Neuronal stem cell (in vitro differentiated cells): ENCODE data around the gene SGF29.
"Not testable (repeated sequence)": the region's sequence is repeated elsewhere in the genome, so short reads cannot be mapped to it uniquely, and the experiment has no call there.

Experiments
- DNase-seq: peaks from one replicate; pipeline ENCODE4 v3.0.0-alpha.2; 2013; ENCODE audit warnings: low spot score
- H2AFZ ChIP-seq: one replicate; pipeline ENCODE4 v1.6.1; 2013; ENCODE audit warnings: mild to moderate bottlenecking, low read length, inconsistent platforms
- H2AK5ac ChIP-seq: 2 replicates; pipeline ENCODE4 v1.6.1; 2013; ENCODE audit warnings: low read depth, mild to moderate bottlenecking, inconsistent platforms, low read length, moderate library complexity, mixed read lengths
- H2BK120ac ChIP-seq: 2 replicates; pipeline ENCODE4 v1.6.1; 2013; ENCODE audit warnings: low read depth, mild to moderate bottlenecking, inconsistent platforms, low read length, moderate library complexity, mixed read lengths
- H2BK12ac ChIP-seq: one replicate; pipeline ENCODE4 v1.6.1; 2013; ENCODE audit warnings: low read length, inconsistent platforms
- H2BK15ac ChIP-seq: 2 replicates; pipeline ENCODE4 v1.6.1; 2013; ENCODE audit warnings: mild to moderate bottlenecking, low read length, inconsistent platforms, mixed read lengths
- H2BK5ac ChIP-seq: one replicate; pipeline ENCODE4 v1.6.1; 2013; ENCODE audit warnings: inconsistent platforms, mild to moderate bottlenecking, low read length, moderate library complexity
- H3K14ac ChIP-seq: one replicate; pipeline ENCODE4 v1.6.1; 2013; ENCODE audit warnings: low read length, inconsistent platforms
- H3K18ac ChIP-seq: 2 replicates; pipeline ENCODE4 v1.6.1; 2013; ENCODE audit warnings: low read length, inconsistent platforms
- H3K23ac ChIP-seq: 2 replicates; pipeline ENCODE4 v1.6.1; 2013; ENCODE audit warnings: low read depth, mild to moderate bottlenecking, mixed read lengths, low read length, inconsistent platforms; ENCODE audit not compliant: poor library complexity
- H3K27ac ChIP-seq: replicated peaks from 3 replicates; pipeline ENCODE4 v1.5.1; 2013; ENCODE audit warnings: low read length, inconsistent platforms
- H3K27me3 ChIP-seq, 3 experiments: 2 replicates each; pipeline ENCODE4 v1.6.1; 2013; ENCODE audit warnings: low read length in 3 of 3, mild to moderate bottlenecking in 2 of 3, inconsistent platforms in 1 of 3, low read depth in 1 of 3, mixed read lengths in 1 of 3, moderate library complexity in 1 of 3; ENCODE audit not compliant: control insufficient read depth in 3 of 3, insufficient read depth in 3 of 3
- H3K36me3 ChIP-seq, 2 donors: replicated peaks in 1 of 2; 2 replicates each; pipeline ENCODE4 v1.6.1; 2013; ENCODE audit warnings: low read length in 2 of 2; ENCODE audit not compliant: control insufficient read depth in 2 of 2, insufficient read depth in 2 of 2
- H3K4ac ChIP-seq: 2 replicates; pipeline ENCODE4 v1.6.1; 2013; ENCODE audit warnings: inconsistent platforms, mild to moderate bottlenecking, low read length, moderate library complexity
- H3K4me1 ChIP-seq, 2 donors: 1 replicate in 1 of 2; 2 replicates in 1 of 2; pipeline ENCODE4 v1.6.1; 2013; ENCODE audit warnings: low read length in 2 of 2, low read depth in 1 of 2; ENCODE audit not compliant: control insufficient read depth in 2 of 2, insufficient read depth in 1 of 2
- H3K4me2 ChIP-seq: one replicate; pipeline ENCODE4 v1.6.1; 2013; ENCODE audit warnings: mild to moderate bottlenecking, low read length, inconsistent platforms; ENCODE audit not compliant: insufficient read depth, poor library complexity, severe bottlenecking
- H3K4me3 ChIP-seq, 2 donors: 2 replicates each; pipeline ENCODE4 v1.5.1; 2013; ENCODE audit warnings: low read length in 2 of 2, mild to moderate bottlenecking in 2 of 2, inconsistent platforms in 1 of 2, moderate library complexity in 1 of 2
- H3K79me1 ChIP-seq: one replicate; pipeline ENCODE4 v1.6.1; 2013; ENCODE audit warnings: low read depth, mild to moderate bottlenecking, inconsistent platforms, low read length, moderate library complexity
- H3K9ac ChIP-seq: one replicate; pipeline ENCODE4 v1.6.1; 2013; ENCODE audit warnings: mild to moderate bottlenecking, low read depth, low read length, inconsistent platforms; ENCODE audit not compliant: poor library complexity
- H3K9me3 ChIP-seq, 2 donors: replicated peaks in 1 of 2; 2 replicates each; pipeline versions ENCODE3 to v1.6.1; 2013; ENCODE audit warnings: low read length in 2 of 2, mild to moderate bottlenecking in 2 of 2, inconsistent platforms in 1 of 2, low read depth in 1 of 2, mixed read lengths in 1 of 2, moderate library complexity in 1 of 2; ENCODE audit not compliant: control insufficient read depth in 2 of 2, insufficient read depth in 1 of 2
- H4K8ac ChIP-seq: one replicate; pipeline ENCODE4 v1.6.1; 2013; ENCODE audit warnings: low read depth, mild to moderate bottlenecking, inconsistent platforms, low read length, moderate library complexity
- H4K91ac ChIP-seq: one replicate; pipeline ENCODE4 v1.6.1; 2013; ENCODE audit warnings: low read length, low read depth, mild to moderate bottlenecking, inconsistent platforms; ENCODE audit not compliant: poor library complexity
- WGBS, 2 donors: extraction: QIAGEN DNeasy Blood & Tissue Kit; methylation state at CpG; one replicate each; pipeline ENCODE4 v1.1.7; 2013; ENCODE audit warnings: missing lambda C conversion rate in 2 of 2, mixed read lengths in 1 of 2; ENCODE audit not compliant: insufficient read length in 2 of 2, insufficient replicate concordance in 1 of 2; ENCODE audit errors: extremely low coverage in 2 of 2; 5-methylcytosine and 5-hydroxymethylcytosine counted together

The SGF29 gene

GRCh38 chr16:28566233-28566925 lies 12.7 kb downstream of the SGF29 start:
- DNase-seq, H3K9me3 ChIP-seq, H3K18ac ChIP-seq, H4K91ac ChIP-seq, H2AFZ ChIP-seq, H3K79me1 ChIP-seq, H3K4me2 ChIP-seq, H2BK15ac ChIP-seq, H3K27ac ChIP-seq, H2BK5ac ChIP-seq, H3K4me1 ChIP-seq, H2BK12ac ChIP-seq, H3K36me3 ChIP-seq, H3K9ac ChIP-seq, H3K23ac ChIP-seq, H2BK120ac ChIP-seq, H3K27me3 ChIP-seq, H3K14ac ChIP-seq, H4K8ac ChIP-seq, H3K4ac ChIP-seq, H2AK5ac ChIP-seq, H3K4me3 ChIP-seq: not testable (repeated sequence)
- WGBS, 2 donors: no CpG with 5 or more reads among the region's 4 CpGs

DNA sequence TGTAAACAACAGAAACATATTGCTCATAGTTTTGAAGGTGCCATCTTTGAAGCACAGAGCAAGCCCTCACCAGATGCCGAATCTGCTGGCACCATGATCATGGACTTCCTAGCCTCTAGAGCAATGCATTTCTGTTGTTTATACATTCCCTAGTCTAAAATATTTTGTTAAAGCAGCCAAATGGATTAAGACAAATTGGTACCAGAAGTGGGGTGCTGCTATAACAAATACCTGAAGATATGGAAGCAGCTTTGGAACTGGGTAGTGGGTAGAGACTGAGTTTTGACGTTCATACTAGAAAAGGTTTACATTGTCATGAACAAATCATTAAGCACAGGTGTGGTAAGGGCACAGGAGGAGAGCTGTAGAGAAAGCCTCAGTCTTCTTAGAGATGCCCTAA lies 13.6 kb downstream of the SGF29 start:
- Histone ChIP-seq H2AK5ac (no peak overlapping the region), H3K36me3 (peaks cover 0 to 4% of the 10 kb centered on the region in 2 donors), H3K4me1 (peaks cover 0 to 1% of the 10 kb centered on the region in 2 donors), H4K91ac (no peak overlapping the region), H3K4me2 (no peak overlapping the region), H3K27me3 (no peaks in the 10 kb centered on the region), H2BK15ac (no peak overlapping the region), H3K9ac (no peak overlapping the region), H3K14ac (no peak overlapping the region), H3K27ac (no peak overlapping the region), H2BK120ac (no peak overlapping the region), H3K18ac (no peak overlapping the region), H3K79me1 (peaks cover 10% of the 10 kb centered on the region), H2BK12ac (no peak overlapping the region), H3K4ac (no peak overlapping the region), H3K4me3 (no peak overlapping the region), H2AFZ (no peak overlapping the region), H4K8ac (no peak overlapping the region), H2BK5ac (no peak overlapping the region), H3K23ac (no peak overlapping the region), H3K9me3 (peaks cover 2 to 6% of the 10 kb centered on the region in 2 donors)
- no peak for DNase-seq
- no CpG with 5 or more reads among the region's 2 CpGs for WGBS, 2 donors

- H2AK5ac ChIP-seq: no peak overlapping the region
- no peak overlapping the region for H3K14ac ChIP-seq
- no peak overlapping the region for H3K18ac ChIP-seq
- H2BK5ac ChIP-seq: no peak overlapping the region
- H4K8ac ChIP-seq: no peak overlapping the region
- H2BK15ac ChIP-seq: no peak overlapping the region
- H2BK12ac ChIP-seq: no peak overlapping the region
- no peak overlapping the region for H4K91ac ChIP-seq
- no CpG with 5 or more reads among the region's 5 CpGs for WGBS, 2 donors
- H3K9me3 ChIP-seq: peaks cover 2 to 6% of the 10 kb centered on the region in 2 donors
- H3K4ac ChIP-seq: no peak overlapping the region
- no peaks in the 10 kb centered on the region for H3K27me3 ChIP-seq
- DNase-seq: no peak
- H3K9ac ChIP-seq: no peak overlapping the region
- H2AFZ ChIP-seq: no peak overlapping the region
- no peak overlapping the region for H3K27ac ChIP-seq
- H3K4me2 ChIP-seq: no peak overlapping the region
- H2BK120ac ChIP-seq: no peak overlapping the region
- H3K4me3 ChIP-seq: no peak overlapping the region
- H3K79me1 ChIP-seq: peaks cover 4% of the 10 kb centered on the region
- H3K36me3 ChIP-seq: peaks cover 0 to 4% of the 10 kb centered on the region in 2 donors
- peaks cover 6 to 15% of the 10 kb centered on the region in 2 donors for H3K4me1 ChIP-seq
- no peak overlapping the region for H3K23ac ChIP-seq
These were observed 15.3 kb downstream of the SGF29 start for GRCh38 chr16:28569021-28569420.

GRCh38 chr16:28569968-28570752 lies 16.4 kb downstream of the SGF29 start:
- H2AK5ac ChIP-seq: no peak overlapping the region
- H4K91ac ChIP-seq: no peak overlapping the region
- no peak overlapping the region for H2BK5ac ChIP-seq
- H3K18ac ChIP-seq: no peak overlapping the region
- DNase-seq: no peak
- H2BK15ac ChIP-seq: no peak overlapping the region
- no peak overlapping the region for H3K23ac ChIP-seq
- H4K8ac ChIP-seq: no peak overlapping the region
- no peak overlapping the region for H3K4me3 ChIP-seq
- peaks cover 0 to 2% of the 10 kb centered on the region in 2 donors for H3K36me3 ChIP-seq
- peaks cover 6 to 21% of the 10 kb centered on the region in 2 donors for H3K4me1 ChIP-seq
- H3K9ac ChIP-seq: no peak overlapping the region
- H3K14ac ChIP-seq: no peak overlapping the region
- peaks cover under 1% of the 10 kb centered on the region for H3K79me1 ChIP-seq
- H3K27ac ChIP-seq: no peak overlapping the region
- H2BK120ac ChIP-seq: no peak overlapping the region
- no peaks in the 10 kb centered on the region for H3K27me3 ChIP-seq
- H3K4me2 ChIP-seq: no peak overlapping the region
- no peak overlapping the region for H2AFZ ChIP-seq
- H3K9me3 ChIP-seq: peaks cover 2 to 6% of the 10 kb centered on the region in 2 donors
- no peak overlapping the region for H2BK12ac ChIP-seq
- H3K4ac ChIP-seq: no peak overlapping the region
- no CpG with 5 or more reads among the region's 4 CpGs for WGBS, 2 donors
